Tongue (tissue), 2 donors: ENCODE results near the gene RTL10. TPM values are rescaled to one million over a fixed set of nuclear protein-coding genes. Genes with fewer than 3 reads are reported as not detected.

Source experiments
- DNase-seq: peaks from one replicate; pipeline ENCODE4 v3.0.0-alpha.2; 2015
- total RNA-seq: library from RNA; depleted of rRNA; stranded (reverse); fragments of >200 nt; gene quantifications from one replicate; pipeline ENCODE4 v1.2.3, GENCODE V29; 2014

The RTL10 gene
- total RNA-seq, 1 donor from 2014 or later: 16.2 TPM

DNA sequence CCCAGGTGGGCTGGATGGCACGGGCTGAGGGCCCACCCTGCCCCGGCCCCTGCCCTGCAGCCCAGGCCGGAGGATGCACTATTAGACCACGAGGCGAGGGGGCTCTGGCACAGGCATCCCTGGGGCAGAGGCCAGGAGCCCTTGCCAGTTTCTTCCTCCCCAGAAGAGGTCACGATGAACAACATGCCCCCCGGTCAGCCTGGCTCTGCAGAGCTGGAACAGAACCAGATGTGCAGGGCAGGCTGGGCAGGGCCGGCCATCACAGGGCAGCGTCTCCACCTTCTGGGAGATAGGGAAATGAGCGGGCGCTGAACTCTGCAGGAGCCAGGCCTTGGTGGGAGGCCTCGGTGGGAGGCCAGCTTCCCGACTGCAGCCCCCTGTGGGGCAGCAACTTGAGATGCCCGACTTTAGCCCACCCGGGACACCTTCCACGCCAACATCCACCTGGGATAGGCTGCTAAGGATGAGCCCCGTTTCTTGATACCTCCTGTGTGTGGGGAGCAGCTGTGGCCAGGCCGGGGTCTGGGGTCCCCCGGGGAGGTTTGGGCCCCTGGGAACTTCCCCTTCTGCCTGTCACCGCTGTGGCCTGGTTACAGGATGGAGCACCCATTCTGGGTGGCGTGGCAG, 21.8 kb upstream of the RTL10 start:
- DNase-seq: no peak

DNA sequence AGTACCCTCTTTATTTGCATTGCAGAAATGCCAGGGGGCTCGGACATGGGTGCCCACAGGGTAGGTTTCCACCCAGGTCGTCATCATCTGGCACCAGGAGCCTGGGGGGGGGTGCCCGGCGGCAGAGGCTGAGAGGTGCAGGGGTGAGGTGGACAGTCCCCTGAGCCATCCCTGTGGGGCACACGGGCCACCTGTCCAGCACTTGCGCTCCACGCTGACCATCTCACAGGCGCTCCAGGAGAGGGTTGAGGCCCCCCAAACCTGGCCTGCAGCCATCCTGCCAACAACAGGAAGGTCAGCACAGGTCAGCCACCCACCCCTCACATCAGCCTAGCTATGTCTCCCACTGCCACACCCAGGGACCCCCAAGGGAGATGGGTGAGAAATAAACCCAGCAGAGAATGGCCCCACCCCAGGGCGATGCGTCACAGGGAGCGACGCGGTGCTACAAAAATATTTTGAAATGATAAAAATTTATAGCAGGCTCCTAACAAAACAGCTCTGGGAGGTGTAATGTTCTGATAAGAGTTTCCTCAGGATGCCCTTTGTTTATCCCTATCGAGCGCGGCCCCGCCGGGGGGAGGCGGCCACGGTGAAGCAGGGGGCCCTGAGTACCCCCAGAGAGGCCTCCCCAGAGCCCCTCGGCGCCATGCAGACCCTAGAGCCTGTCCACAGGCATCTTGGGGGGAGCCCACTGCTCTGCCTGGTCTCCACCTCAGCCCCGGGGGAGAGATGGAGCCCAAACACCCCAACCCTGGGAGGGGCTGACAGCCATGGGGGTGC, 21.0 kb upstream of the RTL10 start:
- no peak for DNase-seq

DNA sequence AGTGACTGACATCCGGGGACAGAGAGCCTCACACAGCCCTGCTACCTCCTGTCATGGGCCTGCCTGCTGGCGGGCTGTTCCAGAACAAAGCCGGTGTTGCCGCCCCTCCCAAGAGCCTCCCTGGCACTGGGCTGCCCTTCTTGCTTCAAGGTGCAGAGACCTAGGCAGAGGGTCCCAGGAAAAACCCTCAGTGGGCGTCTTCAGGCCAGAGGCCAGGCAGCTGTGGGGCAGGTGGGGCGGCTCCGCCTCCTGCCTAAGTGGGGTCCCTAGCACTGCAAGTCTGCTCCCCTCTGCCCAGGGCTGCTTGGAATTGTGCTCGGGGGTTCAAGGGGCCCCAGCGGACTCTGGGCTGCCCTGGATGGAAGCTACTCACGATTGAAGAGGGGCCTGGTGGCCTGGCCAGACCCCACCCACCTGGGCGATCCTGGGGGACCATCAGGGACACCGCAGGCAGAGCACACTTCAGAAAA, 20.4 kb upstream of the RTL10 start:
- DNase-seq: no peak

DNA sequence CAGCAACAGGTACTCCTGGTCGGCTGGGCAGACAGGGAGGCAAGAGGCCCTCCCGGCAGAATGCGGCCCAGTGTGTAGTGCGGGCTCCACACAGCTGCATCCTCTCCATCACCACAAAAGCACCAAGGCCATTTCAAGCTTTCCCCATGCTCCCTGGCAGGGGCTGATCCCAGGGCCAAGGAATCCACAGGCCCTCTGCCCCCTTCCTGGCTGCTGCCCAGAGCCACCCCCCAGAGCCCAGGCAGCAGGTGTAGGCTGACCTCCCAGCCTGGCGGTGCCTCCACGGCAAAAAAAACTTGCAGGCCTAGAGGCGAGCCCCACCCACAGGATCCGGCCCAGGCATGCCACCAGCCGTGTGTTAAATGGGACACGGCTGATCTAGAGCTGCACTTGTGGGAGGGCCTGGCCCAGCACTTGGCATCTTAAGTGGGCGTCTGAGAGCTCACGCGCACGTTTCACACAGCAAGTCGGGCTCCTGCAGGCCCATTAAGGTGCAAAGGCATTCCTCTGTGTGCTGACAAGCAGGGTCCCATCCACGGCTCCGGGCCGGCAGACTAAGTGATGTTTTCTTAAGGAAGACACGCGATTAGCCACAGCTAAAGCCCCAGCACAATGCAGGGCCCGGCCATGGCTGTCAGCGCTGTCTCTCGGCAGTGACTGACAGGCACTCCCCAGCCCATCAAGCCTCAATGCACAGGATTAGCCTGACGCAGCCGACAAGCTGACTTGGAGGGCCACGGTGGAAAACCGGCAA, 19.8 kb upstream of the RTL10 start:
- peak; percentile 93 for DNase-seq

DNA sequence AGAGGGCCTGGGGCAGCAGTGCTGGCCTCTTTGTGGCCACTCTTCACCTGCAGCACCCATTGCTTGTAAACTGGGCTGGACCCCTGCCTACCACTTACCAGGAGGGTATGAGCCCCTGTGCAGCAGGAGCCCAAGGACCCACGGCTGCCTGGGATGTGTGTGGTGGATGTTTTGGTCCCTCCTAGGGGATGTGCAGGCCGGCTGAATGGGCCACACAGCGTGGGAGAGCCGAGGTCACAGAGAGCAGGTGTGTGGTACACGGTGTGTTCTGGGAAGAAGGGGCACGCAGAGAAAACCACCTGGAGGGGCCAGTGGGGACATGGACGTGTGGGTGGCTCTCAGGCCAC, 19.3 kb upstream of the RTL10 start:
- no peak for DNase-seq

DNA sequence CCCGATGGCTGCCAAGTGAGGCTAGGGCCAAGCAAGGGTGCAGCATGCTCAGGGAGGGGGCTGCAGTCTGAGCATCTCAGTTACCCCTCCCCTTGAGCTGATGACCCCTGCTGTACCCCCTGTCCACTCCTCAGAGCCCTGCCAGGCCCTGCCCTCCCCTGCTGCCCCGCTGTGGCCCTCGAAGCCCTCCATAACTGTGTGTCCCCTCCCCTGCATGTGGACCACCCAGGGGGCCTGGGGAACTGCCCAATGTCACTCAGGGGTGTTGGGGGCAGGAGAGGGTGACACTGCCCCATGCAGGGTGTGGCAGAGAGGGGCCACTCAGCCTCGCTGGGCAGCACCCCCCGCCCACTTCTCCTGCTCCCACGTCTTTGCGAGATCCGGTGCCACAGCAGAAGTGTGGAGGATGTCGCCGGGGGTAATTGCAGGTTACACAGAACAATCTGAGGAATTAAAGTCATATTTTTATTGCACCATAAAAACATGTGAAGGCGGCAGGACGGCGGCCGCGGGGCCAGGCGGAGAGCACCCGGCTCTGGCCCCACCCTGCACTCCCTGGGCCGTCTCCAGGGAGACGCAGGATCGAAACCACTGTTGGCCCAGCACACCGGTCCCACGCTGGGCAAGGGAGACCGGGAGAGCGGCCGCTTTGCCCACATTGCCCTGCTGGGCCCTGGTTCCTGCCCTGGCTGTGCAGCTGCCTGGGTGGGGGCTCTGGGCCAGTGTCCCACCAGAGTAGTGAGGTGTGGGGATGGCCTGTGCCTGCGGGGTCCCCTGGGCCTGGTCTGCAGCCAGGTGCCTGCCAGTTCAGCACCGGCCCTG, 18.7 kb upstream of the RTL10 start:
- no peak for DNase-seq

DNA sequence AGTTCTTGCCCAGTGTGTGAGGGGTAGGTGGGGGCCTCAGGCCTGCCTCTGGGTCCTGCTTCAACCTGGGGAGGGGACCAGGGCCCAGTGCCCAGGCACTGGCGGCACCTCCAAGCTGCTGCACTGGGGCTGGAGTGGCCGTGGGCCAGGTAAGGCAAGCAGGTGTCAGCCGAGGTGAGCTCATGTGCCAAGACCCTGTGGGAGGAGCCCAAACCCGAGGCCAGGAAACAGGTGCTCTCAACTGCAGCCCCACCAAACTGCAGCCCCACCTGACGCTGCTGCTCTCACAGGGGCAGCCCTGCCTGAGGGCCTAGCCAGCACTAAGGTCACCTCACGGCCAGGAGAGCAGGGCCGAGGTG, 18.1 kb upstream of the RTL10 start:
- DNase-seq: no peak

DNA sequence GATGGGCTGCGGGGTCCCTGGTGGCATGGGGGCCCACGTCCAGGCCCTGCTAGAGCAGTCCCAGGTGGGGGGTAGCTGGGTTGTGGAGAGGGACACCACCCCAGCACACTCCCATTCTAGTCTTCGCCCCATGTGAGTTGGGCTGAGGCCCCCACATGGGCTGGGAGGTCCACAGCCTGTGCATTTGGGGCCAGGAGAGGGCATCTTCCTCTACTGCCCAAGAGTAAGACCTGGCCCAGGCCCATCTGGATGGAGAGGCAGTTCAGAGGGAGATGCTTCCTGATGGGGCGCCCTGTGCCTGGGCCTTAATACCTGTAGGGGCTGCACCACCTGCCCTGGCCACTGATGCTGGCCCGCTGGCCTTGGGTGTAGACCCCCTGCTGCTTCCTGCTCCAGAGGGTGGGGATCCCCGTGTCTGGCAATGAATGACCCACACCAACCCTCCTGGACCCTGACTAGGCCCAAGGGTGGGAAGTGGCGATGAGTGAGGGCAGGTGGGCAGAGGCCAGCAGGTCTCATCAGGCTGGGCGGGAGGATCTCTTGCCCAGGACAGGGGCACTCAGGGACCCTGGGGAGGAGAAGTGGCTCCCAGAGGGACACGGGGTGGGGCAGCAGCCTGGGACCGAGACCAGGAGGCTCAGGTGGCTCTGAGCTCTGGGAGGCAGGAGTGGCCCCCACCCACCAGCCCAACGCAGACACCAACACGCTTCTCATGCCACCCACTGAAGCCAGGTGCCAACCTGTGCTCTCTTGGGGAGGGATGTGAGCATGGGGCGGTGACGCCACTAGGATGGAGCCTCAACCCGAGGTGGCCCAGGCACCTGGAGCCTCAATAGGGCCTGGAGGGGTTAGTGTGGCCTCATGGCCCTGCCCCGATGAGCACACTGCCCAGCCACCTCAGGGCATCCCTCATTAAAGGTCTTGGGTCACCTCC, 17.4 kb upstream of the RTL10 start:
- DNase-seq: no peak

DNA sequence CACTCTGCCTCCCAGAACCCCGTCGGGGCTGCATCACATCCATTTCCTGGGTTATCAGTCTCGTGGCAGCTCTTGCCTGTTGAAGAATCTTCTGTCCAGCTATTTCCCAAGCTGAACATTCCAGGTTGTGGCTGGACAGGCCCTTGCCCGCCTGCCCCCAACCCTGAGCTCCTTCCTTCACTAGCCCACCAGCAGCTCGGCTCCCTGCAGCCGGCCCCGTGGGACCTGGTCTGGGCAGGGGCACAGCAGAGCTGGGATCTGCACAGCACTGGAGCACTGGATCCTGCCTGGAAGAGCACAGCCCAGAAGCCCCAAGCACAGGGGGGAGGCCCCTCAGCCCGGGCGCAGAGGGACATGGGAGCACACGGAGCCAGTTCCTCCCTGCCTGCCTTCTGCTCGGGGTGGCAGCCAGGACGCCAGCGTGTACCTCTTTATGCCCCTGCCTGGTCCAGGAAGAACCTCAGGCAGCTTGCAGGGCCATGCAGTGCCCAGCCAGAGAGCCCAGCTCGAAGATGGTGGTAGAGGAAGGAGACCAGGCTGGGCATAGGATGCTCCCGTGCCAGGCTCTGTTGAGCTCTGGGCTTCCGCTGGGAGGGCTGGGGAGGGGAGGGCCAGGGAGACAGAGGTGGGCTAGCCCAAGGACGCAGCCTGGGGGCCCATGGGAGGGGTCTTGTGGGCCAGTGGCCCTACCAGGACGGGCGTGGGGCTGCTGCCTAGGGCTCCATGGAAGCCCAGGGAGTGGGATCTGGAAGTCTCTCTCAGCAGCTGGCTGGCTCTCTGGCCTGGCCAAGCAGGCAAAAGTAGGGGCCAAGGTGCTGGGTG, 16.6 kb upstream of the RTL10 start:
- no peak for DNase-seq

DNA sequence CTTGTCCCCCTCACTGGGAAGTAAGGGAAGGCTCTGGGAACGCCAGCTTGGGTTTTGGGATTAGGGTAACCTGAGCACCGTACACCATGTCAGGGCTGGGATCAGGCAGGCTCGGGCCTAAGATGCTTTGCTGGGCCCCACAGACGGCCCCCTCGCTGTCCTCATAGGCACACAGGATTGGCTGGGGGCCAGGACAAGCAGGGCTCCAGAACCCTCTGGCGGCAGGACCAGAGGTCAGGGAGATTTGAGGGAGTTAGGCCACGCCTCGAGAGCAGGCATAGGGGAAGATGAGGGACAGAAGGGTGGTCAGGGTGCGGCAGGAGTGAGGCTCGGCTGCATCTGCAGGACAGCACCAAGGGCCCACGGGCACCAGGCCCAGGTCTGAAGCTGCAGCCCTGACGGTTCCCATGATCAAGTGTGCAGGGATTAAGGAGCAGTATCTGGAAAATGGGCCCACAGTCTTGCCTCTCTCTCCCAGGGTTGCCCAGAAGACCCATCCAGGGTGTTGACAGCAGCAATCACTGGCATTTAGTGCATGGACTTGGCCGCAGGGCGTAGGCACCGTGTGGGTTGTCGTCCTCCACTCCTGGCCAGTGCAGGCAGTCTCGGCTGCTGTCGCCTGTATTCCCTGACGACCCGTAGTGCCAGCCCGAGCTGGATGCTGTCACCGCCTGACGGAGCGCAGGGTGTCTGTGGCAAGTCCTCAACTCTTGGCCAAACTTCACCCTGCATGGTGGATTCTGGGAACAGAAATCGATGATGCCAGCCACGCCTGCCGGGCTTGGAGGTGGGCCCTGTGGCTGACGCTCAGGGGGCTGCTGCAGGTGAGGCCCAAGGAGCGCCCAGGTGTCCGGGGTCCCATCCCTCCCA, 15.7 kb upstream of the RTL10 start:
- no peak for DNase-seq

DNA sequence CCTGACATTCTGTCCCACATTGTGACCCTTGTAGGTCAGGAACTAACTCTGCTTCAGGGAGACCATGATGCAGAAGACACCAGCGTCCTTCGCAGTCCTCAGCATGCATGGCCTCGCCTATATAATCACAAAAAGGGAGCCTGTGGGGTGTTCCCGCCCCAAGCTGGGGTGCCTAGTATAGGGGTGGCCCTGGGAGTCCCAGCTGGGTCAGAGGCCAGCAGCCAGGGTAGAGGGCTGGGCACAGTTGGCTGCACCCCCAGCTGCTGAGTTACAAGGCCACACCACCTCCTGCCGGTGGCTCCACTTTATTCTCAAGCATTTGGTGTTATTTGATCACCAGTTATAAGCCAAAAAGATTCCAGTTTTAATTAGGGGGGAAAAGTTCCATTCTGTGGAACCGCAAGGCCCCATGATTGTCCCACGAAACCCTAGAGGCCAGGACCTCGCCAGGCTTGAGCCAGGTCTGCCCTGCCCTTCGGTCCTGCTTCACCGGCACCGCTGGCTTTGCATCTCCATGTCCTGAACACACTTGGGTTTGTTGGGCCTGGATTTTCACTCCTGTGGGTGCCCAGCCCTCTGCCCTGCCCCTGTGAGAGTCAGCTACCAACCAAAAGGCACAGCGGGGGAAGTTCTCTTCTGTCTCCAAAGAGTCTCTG, 15.0 kb upstream of the RTL10 start:
- DNase-seq: no peak

DNA sequence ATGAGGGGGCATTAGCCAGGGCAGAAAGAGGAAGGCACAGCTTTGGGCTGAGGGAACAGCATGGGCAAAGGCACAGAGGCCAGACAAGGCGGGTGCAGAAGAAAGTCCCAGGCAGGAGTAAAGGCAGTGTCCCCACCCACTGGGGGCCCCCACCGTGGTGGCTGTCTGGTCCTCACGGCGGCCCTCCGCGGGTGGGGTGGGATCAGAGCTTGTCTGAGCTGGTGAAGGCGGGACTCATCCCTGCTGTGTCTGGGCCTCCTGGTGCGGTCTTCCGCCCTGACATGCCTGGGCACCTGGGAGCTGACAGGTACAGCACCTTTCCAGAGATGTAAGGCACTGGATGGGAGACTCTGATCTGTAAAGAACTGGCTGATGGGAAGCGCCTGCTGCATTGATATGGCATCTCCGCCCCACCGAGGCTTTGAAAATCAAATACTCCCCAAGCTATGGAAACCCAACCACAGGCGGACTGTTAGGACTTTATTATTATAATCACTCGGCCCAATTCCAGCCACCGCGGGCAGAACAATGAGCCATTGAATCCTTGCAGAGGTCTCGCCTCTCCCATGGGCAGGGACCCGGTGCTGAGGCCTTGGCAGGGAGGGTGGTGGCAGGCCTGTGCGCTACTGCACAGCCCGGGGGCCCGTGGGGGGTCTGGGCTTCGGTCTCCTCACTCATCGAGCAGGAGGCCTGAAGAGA, 14.2 kb upstream of the RTL10 start:
- no peak for DNase-seq

DNA sequence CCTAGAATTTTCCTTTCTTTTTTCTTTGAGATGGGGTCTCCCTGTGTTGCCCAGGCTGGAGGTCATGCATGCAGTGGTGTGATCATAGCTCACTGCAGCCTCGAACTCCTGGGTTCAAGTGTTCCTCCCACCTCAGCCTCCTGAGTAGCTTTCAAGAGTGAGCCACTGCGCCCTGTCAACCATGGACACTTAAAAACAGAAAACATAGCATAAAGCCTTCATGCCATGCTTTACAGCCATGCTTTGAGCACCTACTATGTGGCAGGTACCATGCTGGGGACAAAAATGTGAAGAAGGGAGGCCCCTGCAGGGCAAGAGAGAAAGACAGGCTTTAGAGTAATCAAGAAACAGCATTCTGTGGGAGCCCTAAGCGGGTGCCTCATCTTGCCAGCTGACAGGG, 13.7 kb upstream of the RTL10 start:
- DNase-seq: no peak

DNA sequence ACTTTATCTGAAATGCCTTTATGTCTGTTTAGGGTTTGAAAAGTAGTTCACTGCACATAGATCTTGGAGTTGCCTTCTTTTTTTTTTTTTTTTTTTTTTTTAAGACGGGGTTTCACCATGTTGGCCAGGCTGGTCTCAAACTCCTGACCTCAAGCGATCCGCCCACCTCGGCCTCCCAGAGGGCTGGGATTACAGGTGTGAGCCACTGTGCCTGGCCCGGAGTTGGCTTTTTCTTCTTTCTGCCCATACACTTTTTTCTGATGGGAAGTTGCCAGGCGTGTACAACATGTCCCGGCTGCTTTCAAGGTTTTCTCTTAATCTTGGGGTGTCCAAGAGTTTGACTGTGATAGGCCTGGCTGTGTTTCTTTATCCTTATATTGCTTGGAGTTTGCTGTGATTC, 12.9 kb upstream of the RTL10 start:
- no peak for DNase-seq

DNA sequence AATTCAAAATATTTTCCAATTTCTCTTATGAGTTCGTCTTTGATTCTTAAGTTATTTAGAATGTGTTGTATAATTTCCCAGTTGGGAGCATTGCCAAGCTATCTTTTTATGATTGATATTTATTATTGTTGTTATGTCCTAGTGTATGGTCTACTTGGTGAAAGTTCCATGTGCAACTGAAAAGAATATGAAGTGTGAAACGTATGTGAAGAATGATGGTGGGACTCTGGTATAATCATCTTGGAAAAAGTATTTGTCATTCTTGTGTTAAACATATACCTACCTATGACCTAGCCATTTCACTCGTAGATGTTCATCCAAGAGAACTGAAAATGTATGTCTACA, 12.0 kb upstream of the RTL10 start:
- no peak for DNase-seq

DNA sequence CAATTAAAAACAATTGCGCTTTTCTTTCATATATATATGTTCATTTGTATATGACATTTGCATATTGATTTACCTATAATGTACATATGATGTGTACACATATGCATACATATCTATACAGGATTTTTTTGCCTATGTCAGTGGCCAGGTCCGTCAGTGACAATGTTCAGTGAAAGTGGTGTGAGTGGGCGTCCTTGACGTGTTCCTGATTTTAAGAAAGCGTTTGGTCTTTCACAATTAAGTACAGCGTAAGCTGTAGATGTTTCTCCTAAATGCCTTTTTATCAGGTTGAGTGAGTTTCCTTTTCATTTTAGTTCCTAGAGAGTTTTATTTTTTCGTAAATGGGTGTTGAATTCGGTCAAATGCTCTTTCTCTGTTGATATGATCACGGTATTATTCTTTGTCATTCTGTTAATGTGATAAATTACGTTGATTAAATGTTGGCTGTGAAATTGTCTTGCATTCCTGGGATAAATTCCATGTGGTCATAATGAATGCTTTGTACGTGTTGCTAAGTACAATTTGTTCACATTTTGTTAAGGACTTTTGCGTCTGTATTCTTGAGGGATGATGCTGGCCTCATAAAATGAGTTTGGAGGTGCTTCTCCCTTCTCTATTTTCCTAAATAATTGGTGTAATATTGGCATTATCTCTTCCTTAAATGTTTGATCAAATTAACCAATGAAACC, 10.6 kb upstream of the RTL10 start:
- DNase-seq: no peak

DNA sequence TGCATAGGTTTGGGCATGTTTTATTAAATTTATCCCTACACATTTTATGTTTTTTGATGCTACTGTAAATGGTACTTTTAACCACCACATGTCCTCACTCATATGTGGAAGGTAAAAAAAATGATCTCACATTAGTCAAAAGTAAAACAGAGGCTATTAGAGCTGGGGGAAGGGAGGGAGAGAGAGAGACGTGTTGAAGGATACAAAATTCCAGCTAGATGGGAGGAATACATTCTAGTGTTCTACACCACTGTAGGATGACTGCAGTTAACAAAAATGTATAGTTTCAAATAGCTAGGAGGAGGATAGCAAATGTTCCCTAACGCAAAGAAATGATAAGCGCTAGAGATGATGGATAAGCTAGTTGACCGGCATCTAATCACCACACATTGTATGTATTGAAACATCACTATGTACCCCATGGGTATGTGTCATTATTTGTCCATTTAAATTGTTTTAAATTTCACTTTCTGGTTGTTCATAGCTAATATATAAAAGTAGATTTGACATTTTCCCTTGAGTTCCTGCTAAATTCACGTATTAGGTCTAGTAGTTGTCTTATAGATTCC, 9.9 kb upstream of the RTL10 start:
- DNase-seq: no peak
